Prostate gland (tissue), 2 donors: ENCODE results near the gene ZCCHC24. TPM values are rescaled to one million over a fixed set of nuclear protein-coding genes. Genes with fewer than 3 reads are reported as not detected.

Experiments
- DNase-seq: peaks from one replicate; pipeline ENCODE4 v3.0.0-alpha.2; 2019; ENCODE audit warnings: low spot score
- H3K27ac ChIP-seq, 2 donors: fragments of 200-600 bp; sonication (generic); 2 replicates each; pipeline ENCODE4 v1.5.1; 2017 to 2019
- H3K27me3 ChIP-seq: fragments of 200-600 bp; sonication (generic); replicated peaks from 2 replicates; pipeline ENCODE4 v1.5.1; 2019; ENCODE audit not compliant: insufficient read depth
- H3K36me3 ChIP-seq, 2 donors: fragments of 200-600 bp; sonication (generic); 1 replicate in 1 of 2; 2 replicates in 1 of 2; pipeline versions ENCODE4 v1.5.1 to v1.8.1; 2017 to 2019
- H3K4me1 ChIP-seq: fragments of 200-600 bp; sonication (generic); replicated peaks from 2 replicates; pipeline ENCODE4 v1.5.1; 2019
- H3K4me3 ChIP-seq, 2 donors: fragments of 200-600 bp; sonication (generic); 2 replicates each; pipeline ENCODE4 v1.5.1; 2017 to 2019
- H3K9me3 ChIP-seq: fragments of 200-600 bp; sonication (generic); 2 replicates; pipeline ENCODE4 v1.5.1; 2017
- POLR2A ChIP-seq: fragments of 450-650 bp; IDR thresholded peaks from one replicate; pipeline ENCODE4 v1.6.1; 2016; ENCODE audit warnings: antibody characterized with exemption, mild to moderate bottlenecking
- POLR2AphosphoS5 ChIP-seq: sonication (generic); formaldehyde crosslinking; IDR thresholded peaks from one replicate; pipeline ENCODE4 v1.6.1; 2017; ENCODE audit warnings: antibody characterized with exemption
- WGBS: methylation state at CpG from one replicate; pipeline ENCODE4 v1.1.5; 2018; 5-methylcytosine and 5-hydroxymethylcytosine counted together
- intact Hi-C: fragments of 100-400 bp; cut with DNase I; formaldehyde crosslinking; loops from one replicate; pipeline ENCODE4 v1.14.2; 2022
- total RNA-seq, 2 donors: library from RNA; depleted of rRNA; stranded (reverse); fragments of >200 nt; gene quantifications; one replicate each; pipeline ENCODE4 v1.1.0, GENCODE V29; 2016
- TF ChIP-seq, protein P1 (sequence below), 4 experiments: fragments of 200-600 bp in 2 of 4; fragments of 450-650 bp in 2 of 4; sonication (generic) in 2 of 4; IDR thresholded peaks; 1 replicate in 3 of 4; 2 replicates in 1 of 4; pipeline ENCODE4 v1.5.1; 2016 to 2019; ENCODE audit warnings: antibody characterized with exemption in 4 of 4, mild to moderate bottlenecking in 2 of 4, moderate library complexity in 2 of 4

ZCCHC24 gene
- total RNA-seq, 2 donors from 2014 or later: 20.8 to 51.2 TPM

DNA sequence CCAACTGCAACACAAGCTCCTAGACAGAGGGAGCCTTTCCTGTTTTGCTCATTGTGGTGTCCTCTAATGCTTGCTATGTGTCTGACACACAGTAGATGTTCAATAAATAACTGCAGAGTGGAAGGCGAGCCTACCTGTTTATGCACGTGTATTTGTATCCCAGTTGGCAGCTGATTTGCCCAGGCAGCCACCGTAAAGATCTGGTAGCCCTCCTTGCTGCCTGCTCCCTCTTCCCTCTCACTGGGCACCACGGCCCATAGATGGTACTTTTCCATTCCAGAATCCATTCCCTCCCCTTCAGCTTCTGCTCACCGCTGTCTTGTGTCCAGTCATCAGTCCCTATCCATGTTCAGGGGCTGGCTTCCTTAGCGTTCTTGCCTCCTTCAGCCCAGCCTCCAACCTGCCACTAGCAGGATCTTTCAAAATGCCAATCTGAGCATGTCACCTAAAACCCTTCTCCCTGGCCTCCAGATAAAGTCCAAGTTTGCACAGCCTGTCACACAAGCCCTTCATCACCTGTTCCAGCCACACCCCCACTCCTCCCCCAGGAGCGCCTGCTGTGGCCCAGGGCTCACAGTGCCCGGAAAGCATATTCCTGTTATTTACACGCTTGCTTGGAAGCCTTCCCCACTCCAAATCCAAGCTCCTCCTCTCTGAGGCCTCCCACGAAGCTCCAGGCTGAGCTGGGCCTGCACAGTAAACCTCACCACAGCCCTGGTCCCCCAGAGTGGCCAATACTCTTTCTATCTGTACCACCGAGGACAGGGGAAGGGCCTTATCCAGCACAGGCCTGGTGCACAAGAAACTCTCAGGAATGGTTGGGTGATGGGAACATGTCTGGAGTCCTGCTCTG lies 21.0 kb downstream of the ZCCHC24 start:
- H3K4me3 ChIP-seq: no peak overlapping the region
- intact Hi-C loops: no loop called here
- peak overlapping the region; percentile 47 to 65 for H3K27ac ChIP-seq
- H3K36me3 ChIP-seq: no peaks in the 10 kb centered on the region
- no peak for TF ChIP-seq POLR2A
- peak; percentile 64 for TF ChIP-seq POLR2AphosphoS5
- TF ChIP-seq, protein P1, sequence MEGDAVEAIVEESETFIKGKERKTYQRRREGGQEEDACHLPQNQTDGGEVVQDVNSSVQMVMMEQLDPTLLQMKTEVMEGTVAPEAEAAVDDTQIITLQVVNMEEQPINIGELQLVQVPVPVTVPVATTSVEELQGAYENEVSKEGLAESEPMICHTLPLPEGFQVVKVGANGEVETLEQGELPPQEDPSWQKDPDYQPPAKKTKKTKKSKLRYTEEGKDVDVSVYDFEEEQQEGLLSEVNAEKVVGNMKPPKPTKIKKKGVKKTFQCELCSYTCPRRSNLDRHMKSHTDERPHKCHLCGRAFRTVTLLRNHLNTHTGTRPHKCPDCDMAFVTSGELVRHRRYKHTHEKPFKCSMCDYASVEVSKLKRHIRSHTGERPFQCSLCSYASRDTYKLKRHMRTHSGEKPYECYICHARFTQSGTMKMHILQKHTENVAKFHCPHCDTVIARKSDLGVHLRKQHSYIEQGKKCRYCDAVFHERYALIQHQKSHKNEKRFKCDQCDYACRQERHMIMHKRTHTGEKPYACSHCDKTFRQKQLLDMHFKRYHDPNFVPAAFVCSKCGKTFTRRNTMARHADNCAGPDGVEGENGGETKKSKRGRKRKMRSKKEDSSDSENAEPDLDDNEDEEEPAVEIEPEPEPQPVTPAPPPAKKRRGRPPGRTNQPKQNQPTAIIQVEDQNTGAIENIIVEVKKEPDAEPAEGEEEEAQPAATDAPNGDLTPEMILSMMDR (IDR thresholded peaks at IDR 0.05): no peak
- 45% methylated on average over 11 of the region's 11 CpGs for WGBS
- H3K9me3 ChIP-seq: no peaks in the 10 kb centered on the region
- H3K27me3 ChIP-seq: no peaks in the 10 kb centered on the region
- peak; percentile 66 for DNase-seq
- peaks cover 10% of the 10 kb centered on the region for H3K4me1 ChIP-seq

DNA sequence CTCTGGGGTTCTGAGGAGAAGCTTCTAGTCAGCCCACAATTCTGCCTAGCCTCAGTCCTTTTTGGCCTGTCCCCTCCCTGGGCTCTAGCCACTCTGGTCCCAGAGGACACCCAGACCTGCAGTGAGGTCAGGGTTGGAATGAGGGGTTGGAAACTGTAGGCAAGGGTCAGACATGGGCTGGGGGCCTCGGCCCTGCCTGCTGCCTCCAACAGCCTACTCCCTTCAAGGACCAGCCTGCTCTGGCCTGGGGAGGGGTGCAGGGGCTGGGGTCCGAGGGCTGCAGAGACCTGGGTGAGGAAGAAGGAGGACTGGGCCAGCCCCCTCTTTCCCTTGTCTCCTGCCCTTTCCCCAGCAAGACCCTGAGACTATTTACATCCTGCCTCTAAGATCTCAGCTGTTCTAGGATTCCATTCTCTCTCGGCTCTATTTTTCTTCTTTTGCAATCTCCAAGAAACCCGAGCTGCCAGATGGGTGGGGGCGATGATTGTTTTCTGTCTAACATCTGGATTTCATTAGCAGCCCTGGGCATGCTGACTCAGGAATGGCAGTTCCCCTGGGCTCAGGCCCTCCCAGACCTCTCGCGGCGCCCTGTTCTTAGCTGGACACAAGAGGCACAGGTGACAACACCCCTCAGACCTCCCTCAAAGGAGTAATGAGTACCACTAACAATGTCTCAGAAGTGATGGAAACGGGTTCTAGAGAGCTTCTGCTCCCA lies 23.1 kb downstream of the ZCCHC24 start:
- DNase-seq: no peak
- peak overlapping the region; percentile 40 to 62 for H3K27ac ChIP-seq
- intact Hi-C loops: no loop called here
- H3K27me3 ChIP-seq: no peaks in the 10 kb centered on the region
- no peaks in the 10 kb centered on the region for H3K36me3 ChIP-seq
- no peaks in the 10 kb centered on the region for H3K9me3 ChIP-seq
- H3K4me1 ChIP-seq: peaks cover 10% of the 10 kb centered on the region
- 56% methylated on average over 9 of the region's 9 CpGs for WGBS
- no peak overlapping the region for H3K4me3 ChIP-seq
- no peak for TF ChIP-seq POLR2AphosphoS5
- no peak for TF ChIP-seq POLR2A
- TF ChIP-seq, protein P1 (IDR thresholded peaks at IDR 0.05): no peak

DNA sequence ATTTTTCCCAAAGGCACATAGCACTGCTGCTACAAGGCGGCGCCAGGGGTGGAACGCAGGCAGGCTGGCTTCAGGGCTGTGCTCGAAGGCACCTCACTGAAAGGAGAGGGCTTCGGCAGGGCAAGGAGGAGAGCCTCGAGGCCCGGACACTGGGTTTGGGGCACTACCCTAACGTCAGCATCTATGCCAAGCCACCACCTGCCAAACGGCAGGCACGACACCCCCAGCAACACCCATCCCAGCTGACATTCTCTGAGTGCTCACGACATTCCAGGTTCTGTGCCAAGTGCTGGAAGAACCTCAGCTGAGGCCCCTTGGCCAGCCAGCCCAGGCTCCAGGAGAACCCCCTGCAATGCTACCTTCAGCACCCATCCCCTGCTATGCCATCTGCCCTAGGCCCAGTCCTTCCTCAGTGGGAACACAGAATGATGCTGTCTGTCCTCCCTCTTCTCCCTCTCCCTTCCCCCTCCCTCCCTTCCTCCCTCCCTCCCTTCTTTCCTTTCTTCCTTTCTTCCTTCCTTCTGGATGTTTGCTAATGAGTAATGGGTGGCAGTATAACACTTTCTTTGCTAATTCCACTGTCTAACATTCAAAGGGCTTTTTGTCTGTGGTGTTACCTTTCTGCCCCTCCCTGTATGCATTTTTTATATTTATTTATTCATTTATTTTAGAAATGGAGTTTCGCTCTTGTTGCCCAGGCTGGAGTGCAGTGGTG lies 24.3 kb downstream of the ZCCHC24 start:
- WGBS: 64% methylated on average over 12 of the region's 12 CpGs
- Histone ChIP-seq H3K36me3 (no peaks in the 10 kb centered on the region), H3K9me3 (no peaks in the 10 kb centered on the region), H3K27me3 (no peaks in the 10 kb centered on the region), H3K27ac (no peak overlapping the region), H3K4me1 (peaks cover 10% of the 10 kb centered on the region), H3K4me3 (no peak overlapping the region)
- no peak for TF ChIP-seq POLR2A
- TF ChIP-seq POLR2AphosphoS5: no peak
- TF ChIP-seq, protein P1 (IDR thresholded peaks at IDR 0.05): no peak
- intact Hi-C loops: no loop called here
- DNase-seq: no peak

DNA sequence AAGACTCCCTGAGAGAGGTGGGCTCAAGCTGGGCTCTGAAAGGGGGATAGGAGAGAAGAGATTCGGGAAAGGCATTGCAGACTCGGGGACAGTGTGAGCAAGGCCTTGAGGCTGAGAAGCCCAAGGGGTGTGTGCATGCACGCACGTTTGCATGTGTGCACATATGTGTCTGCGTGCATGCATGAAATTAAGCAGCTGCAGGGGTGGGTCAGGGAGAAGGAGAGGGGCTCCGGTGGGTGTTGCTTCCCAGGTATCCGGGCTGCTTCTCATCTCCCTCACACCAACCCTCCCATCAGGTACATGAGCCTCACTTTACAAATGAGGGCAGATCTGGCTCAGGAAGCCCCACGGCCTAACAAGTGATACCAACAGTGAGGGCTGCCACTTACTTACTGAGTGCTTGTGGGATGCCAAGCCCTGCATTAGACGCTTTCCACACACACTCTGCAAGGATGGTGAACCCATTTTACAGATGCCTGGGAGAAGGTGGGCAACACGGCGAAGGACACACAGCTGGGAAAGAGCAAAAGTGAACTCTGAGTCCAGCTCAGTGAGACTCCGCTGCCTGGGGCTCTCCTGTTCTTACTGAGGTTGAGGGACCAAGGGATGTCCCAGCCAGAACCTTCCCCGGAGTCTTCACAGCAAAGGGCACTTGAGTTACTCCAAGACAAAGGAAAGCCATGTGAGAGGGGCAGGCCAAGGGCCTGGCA lies 26.4 kb downstream of the ZCCHC24 start:
- Histone ChIP-seq H3K36me3 (no peaks in the 10 kb centered on the region), H3K4me3 (no peak overlapping the region), H3K27ac (no peak overlapping the region), H3K9me3 (no peaks in the 10 kb centered on the region), H3K27me3 (no peaks in the 10 kb centered on the region), H3K4me1 (no peaks in the 10 kb centered on the region)
- intact Hi-C loops: no loop called here
- 93% methylated on average over 13 of the region's 13 CpGs for WGBS
- no peak for TF ChIP-seq POLR2A
- no peak for DNase-seq

DNA sequence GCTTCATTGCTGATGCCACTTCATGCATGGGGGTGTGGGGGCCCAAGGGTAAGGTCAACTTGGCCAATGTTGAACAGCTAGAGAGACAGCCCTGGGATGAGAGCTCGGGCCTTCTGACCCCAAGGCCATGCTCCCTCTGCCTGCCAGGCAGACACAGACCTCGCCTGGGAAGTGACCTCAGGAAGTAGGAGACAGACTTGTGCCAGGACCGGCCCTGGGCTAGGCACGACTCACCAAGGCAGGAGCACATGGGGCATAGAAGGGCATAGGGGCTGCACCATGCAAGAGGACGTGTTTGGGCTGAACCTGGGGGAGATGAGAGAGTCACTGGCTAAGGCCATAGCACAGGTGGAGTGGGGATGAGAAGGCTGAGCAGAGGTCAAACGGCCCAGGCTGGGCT lies 27.1 kb downstream of the ZCCHC24 start:
- Histone ChIP-seq H3K27me3 (no peaks in the 10 kb centered on the region), H3K9me3 (no peaks in the 10 kb centered on the region), H3K27ac (no peak overlapping the region), H3K4me3 (no peak overlapping the region), H3K4me1 (no peaks in the 10 kb centered on the region), H3K36me3 (no peaks in the 10 kb centered on the region)
- 74% methylated on average over 6 of the region's 6 CpGs for WGBS
- TF ChIP-seq, protein P1 (IDR thresholded peaks at IDR 0.05): no peak
- DNase-seq: no peak
- intact Hi-C loops: no loop called here
